GM13976 (cell line): ENCODE data around the gene RNASE8.
"Not testable (repeated sequence)": the region's sequence is repeated elsewhere in the genome, so short reads cannot be mapped to it uniquely, and the experiment has no call there.

Experiments used
- DNase-seq: peaks from one replicate; pipeline ENCODE4 v3.0.0; 2012; ENCODE audit warnings: low spot score
- in situ Hi-C: fragments of 300-500 bp; cut with MboI; formaldehyde crosslinking; loops from one replicate; pipeline ENCODE4 v1.12.0; 2022; ENCODE audit warnings: low sequenced_read_pairs, mixed read lengths, inconsistent platforms; ENCODE audit not compliant: unreplicated experiment
- TF ChIP-seq, protein P1 (sequence below): IDR thresholded peaks from 2 replicates; pipeline ENCODE4 v1.5.1; 2012; ENCODE audit warnings: borderline replicate concordance, mild to moderate bottlenecking; ENCODE audit not compliant: insufficient read depth; ENCODE audit errors: extremely low read depth, missing control alignments, control extremely low read depth

RNASE8 gene

GRCh38 chr14:21036751-21037150 is 20.9 kb upstream of the RNASE8 start:
- in situ Hi-C loops = no loop called here
- TF ChIP-seq, protein P1, sequence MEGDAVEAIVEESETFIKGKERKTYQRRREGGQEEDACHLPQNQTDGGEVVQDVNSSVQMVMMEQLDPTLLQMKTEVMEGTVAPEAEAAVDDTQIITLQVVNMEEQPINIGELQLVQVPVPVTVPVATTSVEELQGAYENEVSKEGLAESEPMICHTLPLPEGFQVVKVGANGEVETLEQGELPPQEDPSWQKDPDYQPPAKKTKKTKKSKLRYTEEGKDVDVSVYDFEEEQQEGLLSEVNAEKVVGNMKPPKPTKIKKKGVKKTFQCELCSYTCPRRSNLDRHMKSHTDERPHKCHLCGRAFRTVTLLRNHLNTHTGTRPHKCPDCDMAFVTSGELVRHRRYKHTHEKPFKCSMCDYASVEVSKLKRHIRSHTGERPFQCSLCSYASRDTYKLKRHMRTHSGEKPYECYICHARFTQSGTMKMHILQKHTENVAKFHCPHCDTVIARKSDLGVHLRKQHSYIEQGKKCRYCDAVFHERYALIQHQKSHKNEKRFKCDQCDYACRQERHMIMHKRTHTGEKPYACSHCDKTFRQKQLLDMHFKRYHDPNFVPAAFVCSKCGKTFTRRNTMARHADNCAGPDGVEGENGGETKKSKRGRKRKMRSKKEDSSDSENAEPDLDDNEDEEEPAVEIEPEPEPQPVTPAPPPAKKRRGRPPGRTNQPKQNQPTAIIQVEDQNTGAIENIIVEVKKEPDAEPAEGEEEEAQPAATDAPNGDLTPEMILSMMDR = no peak
- no peak for DNase-seq

- TF ChIP-seq, protein P1 = no peak
- no peak for DNase-seq
- in situ Hi-C loops = no loop called here
Observed at GRCh38 chr14:21037156-21037555, 20.5 kb upstream of the RNASE8 start.

DNA sequence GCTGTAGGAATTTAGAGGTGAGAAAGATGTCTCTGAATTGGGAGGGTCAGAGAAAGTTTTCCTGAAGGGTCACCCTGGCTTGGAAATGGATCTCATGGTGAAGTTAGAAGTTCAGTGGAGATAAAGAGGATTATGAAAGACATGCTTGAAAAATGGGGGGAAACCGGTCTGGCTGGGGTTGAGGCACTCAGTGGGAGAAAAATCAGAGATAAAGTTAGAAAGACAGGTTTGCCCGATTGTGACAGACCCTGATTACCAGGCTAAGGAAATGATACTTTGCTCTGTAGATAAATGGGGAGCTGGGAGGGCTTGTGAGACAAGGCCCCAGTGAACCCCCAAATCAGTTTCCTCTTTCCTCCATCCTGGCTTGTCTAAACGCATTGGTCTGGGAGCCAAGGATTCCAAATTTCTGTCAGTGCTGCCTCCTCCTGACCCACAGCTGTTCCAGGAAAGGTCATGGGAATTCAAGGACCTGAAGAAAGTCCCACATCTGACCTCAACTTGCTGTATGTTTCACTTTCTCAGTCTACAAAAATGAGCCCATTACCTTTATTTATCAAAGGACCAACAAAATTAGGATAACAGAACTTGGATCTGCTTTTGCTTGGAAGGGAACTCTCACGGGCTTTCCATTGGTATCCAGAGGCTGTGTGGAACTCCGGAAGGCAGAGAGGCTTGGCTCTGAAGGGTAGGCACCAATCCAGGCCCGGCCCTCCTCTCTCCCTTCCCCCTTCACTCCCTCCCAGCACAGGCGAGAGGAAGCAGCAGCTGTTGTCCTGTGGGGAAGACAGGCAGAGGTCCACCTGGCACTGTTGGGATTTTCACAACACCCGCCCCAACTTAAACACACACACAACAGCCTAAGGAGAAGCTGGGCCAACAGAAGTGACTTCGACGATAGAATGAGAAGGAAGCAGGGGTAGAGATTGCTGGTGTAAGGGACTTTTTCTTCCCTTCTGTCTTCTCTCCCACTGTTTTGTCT is 18.9 kb upstream of the RNASE8 start:
- in situ Hi-C loops = no loop called here
- no peak for DNase-seq
- TF ChIP-seq, protein P1 = no peak

GRCh38 chr14:21039585-21040369 is 17.8 kb upstream of the RNASE8 start:
- in situ Hi-C loops = no loop called here
- DNase-seq = peak; percentile 53
- TF ChIP-seq, protein P1 = peak; percentile 18

DNA sequence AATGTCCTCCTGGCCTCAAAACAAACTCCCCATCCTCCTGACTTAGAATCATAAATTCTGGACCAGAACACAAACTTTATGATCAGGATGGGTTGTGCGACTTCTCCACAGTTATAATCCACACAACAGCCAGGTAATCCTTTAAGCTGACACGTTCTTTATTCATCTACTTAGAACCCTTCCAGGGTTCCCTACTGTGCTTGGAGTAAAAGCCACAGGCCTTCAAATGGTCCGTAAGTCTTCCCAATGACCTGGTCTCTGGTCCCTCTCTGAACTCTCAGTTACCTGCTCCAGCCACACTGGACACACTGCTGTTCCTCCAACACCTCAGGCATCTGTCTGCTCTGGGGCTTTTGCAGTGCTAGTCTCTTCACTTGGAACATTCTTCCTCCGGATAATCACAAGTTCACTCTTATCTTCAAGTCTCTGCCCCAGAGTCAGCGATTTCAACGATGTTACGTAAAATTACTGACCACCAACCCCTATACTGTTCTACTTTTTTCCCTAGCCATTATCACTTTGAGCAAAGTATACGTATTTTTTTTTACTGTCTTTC is 17.2 kb upstream of the RNASE8 start:
- TF ChIP-seq, protein P1 = no peak
- in situ Hi-C loops = no loop called here
- DNase-seq = no peak

DNA sequence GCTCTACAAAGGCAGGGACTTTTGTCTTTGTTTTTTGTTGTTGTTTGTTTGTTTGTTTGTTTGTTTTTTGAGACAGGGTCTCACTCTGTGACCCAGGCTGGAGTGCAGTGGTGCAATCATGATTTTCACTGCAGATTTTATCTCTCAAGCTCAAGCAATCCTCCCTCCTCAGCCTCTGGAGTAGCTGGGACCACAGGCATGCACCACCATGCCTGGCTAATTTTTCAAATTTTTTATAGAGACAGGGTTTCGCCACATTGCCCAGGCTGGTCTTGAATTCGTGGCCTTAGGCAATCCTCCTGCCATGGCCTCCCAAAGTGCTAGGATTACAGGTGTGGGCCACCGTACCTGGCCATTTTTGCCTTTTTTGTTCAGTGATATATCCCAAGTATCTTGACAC is 16.7 kb upstream of the RNASE8 start:
- in situ Hi-C loops, DNase-seq: not testable (repeated sequence)
